Vagina (tissue), 2 donors: ENCODE results near the gene ADARB2. TPM values are rescaled to one million over a fixed set of nuclear protein-coding genes. Genes with fewer than 3 reads are reported as not detected.

Experiments used
- DNase-seq, 2 donors: peaks; one replicate each; pipeline ENCODE4 v3.0.0-alpha.2; 2017; ENCODE audit errors: extremely low spot score in 2 of 2
- H3K27ac ChIP-seq: fragments of 200-600 bp; sonication (generic); one replicate; pipeline ENCODE4 v1.5.1; 2019
- H3K27me3 ChIP-seq: fragments of 200-600 bp; sonication (generic); one replicate; pipeline ENCODE4 v1.5.1; 2019
- H3K36me3 ChIP-seq, 2 donors: fragments of 200-600 bp; sonication (generic); one replicate each; pipeline ENCODE4 v1.5.1; 2017 to 2019
- H3K4me1 ChIP-seq: fragments of 200-600 bp; sonication (generic); one replicate; pipeline ENCODE4 v1.5.1; 2019
- H3K4me3 ChIP-seq, 2 donors: fragments of 200-600 bp; sonication (generic); 1 replicate in 1 of 2; 2 replicates in 1 of 2; pipeline ENCODE4 v1.5.1; 2016 to 2019
- H3K9me3 ChIP-seq: fragments of 200-600 bp; sonication (generic); one replicate; pipeline ENCODE4 v1.5.1; 2019
- POLR2A ChIP-seq, 2 donors: fragments of 450-650 bp; IDR thresholded peaks; one replicate each; pipeline ENCODE4 v1.6.1; 2017; ENCODE audit warnings: antibody characterized with exemption in 2 of 2, mild to moderate bottlenecking in 2 of 2, moderate library complexity in 2 of 2
- POLR2AphosphoS5 ChIP-seq, 2 donors: sonication (generic); formaldehyde crosslinking; IDR thresholded peaks; one replicate each; pipeline ENCODE4 v1.9.0; 2017; ENCODE audit warnings: antibody characterized with exemption in 2 of 2, mild to moderate bottlenecking in 2 of 2, low read depth in 1 of 2; ENCODE audit not compliant: insufficient read depth in 1 of 2
- intact Hi-C: fragments of 100-400 bp; cut with DNase I; formaldehyde crosslinking; loops from one replicate; pipeline ENCODE4 v1.15.1; 2023
- total RNA-seq: library from RNA; depleted of rRNA; stranded (reverse); fragments of >200 nt; gene quantifications from one replicate; pipeline ENCODE4 v1.2.3, GENCODE V29; 2016
- TF ChIP-seq, protein P1 (sequence below), 3 experiments: fragments of 450-650 bp in 2 of 3; fragments of 200-600 bp in 1 of 3; sonication (generic) in 1 of 3; IDR thresholded peaks; one replicate each; pipeline ENCODE4 v1.5.1; 2017 to 2019; ENCODE audit warnings: antibody characterized with exemption in 3 of 3, mild to moderate bottlenecking in 2 of 3, moderate library complexity in 2 of 3

Gene ADARB2
- total RNA-seq, 1 donor from 2014 or later = 3.4 TPM

DNA sequence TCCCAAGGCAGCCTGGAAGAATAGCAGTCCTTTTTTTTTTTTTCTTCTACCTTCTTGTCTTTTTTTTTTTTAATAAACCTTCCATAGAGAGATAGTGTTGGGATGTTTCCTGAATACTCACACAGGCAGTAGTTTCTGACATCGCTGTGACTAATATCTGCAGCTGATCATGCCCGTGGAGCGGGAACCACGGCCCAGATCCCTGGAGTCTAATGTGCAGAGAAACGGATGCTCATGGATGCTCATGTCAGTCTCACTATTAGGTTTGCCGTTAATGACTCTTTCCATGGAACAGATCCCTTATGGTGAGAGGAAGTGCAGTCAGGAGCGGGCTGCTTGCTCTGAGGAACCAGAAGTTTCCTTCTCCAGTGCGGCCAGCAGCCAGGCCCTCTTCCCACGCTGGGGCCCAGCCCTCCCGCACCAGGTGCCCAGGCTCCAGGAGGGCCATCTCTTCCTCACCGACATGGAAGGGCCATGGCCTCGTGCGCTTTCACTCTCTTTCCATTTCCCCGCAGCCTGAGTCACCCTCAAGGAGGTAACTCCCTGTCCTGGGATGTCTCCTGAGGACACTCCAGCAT, 548.7 kb downstream of the ADARB2 start:
- no peak for DNase-seq
- H3K27ac ChIP-seq = no peak overlapping the region
- H3K4me1 ChIP-seq = no peaks in the 10 kb centered on the region
- no peaks in the 10 kb centered on the region for H3K9me3 ChIP-seq
- TF ChIP-seq, protein P1, sequence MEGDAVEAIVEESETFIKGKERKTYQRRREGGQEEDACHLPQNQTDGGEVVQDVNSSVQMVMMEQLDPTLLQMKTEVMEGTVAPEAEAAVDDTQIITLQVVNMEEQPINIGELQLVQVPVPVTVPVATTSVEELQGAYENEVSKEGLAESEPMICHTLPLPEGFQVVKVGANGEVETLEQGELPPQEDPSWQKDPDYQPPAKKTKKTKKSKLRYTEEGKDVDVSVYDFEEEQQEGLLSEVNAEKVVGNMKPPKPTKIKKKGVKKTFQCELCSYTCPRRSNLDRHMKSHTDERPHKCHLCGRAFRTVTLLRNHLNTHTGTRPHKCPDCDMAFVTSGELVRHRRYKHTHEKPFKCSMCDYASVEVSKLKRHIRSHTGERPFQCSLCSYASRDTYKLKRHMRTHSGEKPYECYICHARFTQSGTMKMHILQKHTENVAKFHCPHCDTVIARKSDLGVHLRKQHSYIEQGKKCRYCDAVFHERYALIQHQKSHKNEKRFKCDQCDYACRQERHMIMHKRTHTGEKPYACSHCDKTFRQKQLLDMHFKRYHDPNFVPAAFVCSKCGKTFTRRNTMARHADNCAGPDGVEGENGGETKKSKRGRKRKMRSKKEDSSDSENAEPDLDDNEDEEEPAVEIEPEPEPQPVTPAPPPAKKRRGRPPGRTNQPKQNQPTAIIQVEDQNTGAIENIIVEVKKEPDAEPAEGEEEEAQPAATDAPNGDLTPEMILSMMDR (IDR thresholded peaks at IDR 0.05) = no peak
- TF ChIP-seq POLR2AphosphoS5 (IDR thresholded peaks at IDR 0.05; ENCODE audit: insufficient read depth in 1 of 2, low read depth in 1 of 2) = no peak
- no peak for TF ChIP-seq POLR2A (IDR thresholded peaks at IDR 0.05)
- H3K36me3 ChIP-seq = no peaks in the 10 kb centered on the region
- no peaks in the 10 kb centered on the region for H3K27me3 ChIP-seq
- intact Hi-C loops = no loop called here
- H3K4me3 ChIP-seq = no peak overlapping the region

DNA sequence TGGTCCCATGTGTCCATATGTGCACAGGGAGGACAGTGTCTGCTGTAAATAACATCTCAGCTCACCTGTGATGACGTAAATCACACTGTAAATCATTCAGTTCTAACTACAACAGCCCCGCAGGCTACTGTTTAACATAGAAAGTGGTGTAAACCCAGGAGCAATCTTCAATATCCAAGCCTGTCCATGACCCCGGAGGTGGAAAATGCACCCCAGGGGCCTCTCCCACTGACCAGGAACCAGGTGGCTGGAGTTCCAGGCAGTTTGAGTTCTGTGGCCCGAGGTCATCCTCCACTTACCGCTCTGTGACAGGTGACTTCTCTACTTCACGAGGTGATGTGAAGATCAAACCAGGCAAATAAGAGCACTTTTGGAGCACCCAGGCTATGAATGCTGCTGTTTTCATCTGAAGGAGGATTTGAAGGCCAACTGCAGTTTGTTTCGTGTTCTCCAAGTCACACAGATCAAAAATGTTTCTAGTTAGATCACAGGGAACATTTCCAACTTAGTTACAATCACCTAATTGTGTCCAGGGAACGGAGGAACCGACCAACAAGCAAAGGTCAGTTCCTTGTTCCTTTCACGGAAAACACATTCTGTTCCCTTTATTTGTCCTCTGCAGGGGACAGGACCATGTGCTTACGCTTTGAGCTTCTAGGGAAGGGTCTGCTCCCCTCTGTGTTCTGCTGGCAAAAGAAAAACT, 549.3 kb downstream of the ADARB2 start:
- DNase-seq = no peak
- no peak overlapping the region for H3K27ac ChIP-seq
- intact Hi-C loops = no loop called here
- H3K4me1 ChIP-seq = no peaks in the 10 kb centered on the region
- H3K4me3 ChIP-seq = no peak overlapping the region
- H3K27me3 ChIP-seq = no peaks in the 10 kb centered on the region
- TF ChIP-seq, protein P1 (IDR thresholded peaks at IDR 0.05) = no peak
- TF ChIP-seq POLR2A (IDR thresholded peaks at IDR 0.05) = no peak
- no peak for TF ChIP-seq POLR2AphosphoS5 (IDR thresholded peaks at IDR 0.05; ENCODE audit: insufficient read depth in 1 of 2, low read depth in 1 of 2)
- H3K9me3 ChIP-seq = no peaks in the 10 kb centered on the region
- no peaks in the 10 kb centered on the region for H3K36me3 ChIP-seq

DNA sequence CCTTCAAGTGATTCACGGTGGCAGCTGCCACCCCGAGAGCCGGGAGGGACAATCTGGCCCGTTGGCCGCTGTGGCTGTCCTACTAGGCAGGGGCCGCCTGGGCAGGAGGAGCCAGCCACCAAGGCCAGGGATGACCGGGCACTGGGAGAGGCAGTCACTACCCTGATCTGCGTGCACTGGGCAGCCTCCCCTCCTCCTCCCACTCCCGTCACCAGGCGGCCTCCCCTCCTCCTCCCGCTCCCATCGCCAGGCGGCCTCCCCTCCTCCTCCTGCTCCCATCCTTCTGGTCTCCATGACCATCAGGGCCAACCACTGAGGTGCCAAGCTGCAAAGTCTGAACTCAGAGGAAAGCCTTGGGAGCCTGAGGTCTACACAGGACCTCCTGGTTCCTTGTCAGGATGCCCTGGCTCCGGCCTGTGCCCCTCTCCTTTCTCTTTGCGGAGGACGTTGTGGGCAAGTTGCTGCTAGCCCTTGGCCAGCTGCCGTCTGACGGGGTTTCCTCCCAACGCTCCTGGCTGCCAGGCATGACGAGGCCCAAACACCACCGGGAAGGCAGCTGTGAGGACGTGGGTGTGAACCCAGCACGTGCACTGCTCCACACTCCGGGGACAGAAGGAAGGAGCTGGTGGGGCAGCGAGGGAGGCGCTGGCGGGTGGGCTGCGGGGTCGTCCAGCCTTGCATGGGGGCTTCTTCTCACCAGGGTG, 550.0 kb downstream of the ADARB2 start:
- H3K4me3 ChIP-seq = no peak overlapping the region
- TF ChIP-seq POLR2A (IDR thresholded peaks at IDR 0.05) (no peak), POLR2AphosphoS5 (IDR thresholded peaks at IDR 0.05; ENCODE audit: insufficient read depth in 1 of 2, low read depth in 1 of 2) (no peak)
- TF ChIP-seq, protein P1 (IDR thresholded peaks at IDR 0.05) = no peak
- no peaks in the 10 kb centered on the region for H3K4me1 ChIP-seq
- H3K27ac ChIP-seq = no peak overlapping the region
- no peak for DNase-seq
- H3K36me3 ChIP-seq = no peaks in the 10 kb centered on the region
- H3K27me3 ChIP-seq = no peaks in the 10 kb centered on the region
- intact Hi-C loops = no loop called here
- H3K9me3 ChIP-seq = no peaks in the 10 kb centered on the region

DNA sequence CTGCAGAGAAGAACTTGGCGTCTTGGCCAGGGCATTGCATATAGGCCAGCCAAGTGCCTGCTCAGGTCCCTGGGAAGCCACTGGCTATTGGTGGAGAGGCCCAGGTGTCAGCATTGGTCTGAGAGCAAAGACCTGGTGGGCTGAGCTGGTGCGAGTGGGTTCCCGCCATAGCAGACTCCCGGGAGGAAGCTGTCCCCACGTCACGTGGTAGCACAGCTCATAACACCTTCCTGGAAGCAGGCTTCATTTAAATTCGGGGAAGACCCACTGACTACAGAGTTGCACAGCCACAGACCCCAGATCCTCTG, 550.7 kb downstream of the ADARB2 start:
- Histone ChIP-seq H3K27ac (no peak overlapping the region), H3K36me3 (no peaks in the 10 kb centered on the region), H3K9me3 (no peaks in the 10 kb centered on the region), H3K27me3 (no peaks in the 10 kb centered on the region), H3K4me1 (no peaks in the 10 kb centered on the region), H3K4me3 (no peak overlapping the region)
- no peak for DNase-seq
- intact Hi-C loops = no loop called here
- TF ChIP-seq, protein P1 (IDR thresholded peaks at IDR 0.05) = no peak
- TF ChIP-seq POLR2AphosphoS5 (IDR thresholded peaks at IDR 0.05; ENCODE audit: insufficient read depth in 1 of 2, low read depth in 1 of 2) = no peak
- TF ChIP-seq POLR2A (IDR thresholded peaks at IDR 0.05) = no peak
